Activated naive CD8-positive, alpha-beta T cell treated with anti-CD3 and anti-CD28 coated beads, Interleukin-2, amount 50 U/mL, for 16 hours (primary cell): ENCODE measurements around the gene OGT.

Source experiments
- DNase-seq: peaks from one replicate; pipeline ENCODE4 v3.0.0-alpha.2; 2020; ENCODE audit warnings: low read depth, low spot score

The OGT gene

GRCh38 chrX:71622032-71622575, 89.2 kb downstream of the OGT start:
- DNase-seq, result no peak

GRCh38 chrX:71622576-71623450, 89.9 kb downstream of the OGT start:
- DNase-seq, result peak; percentile 42

GRCh38 chrX:71623714-71624113, 90.8 kb downstream of the OGT start:
- no peak for DNase-seq

- no peak for DNase-seq
Observed at GRCh38 chrX:71625471-71625870, 92.6 kb downstream of the OGT start.
